SIG-M5 treated with dmso at 0.1 percent for 504 hours (cell line): ENCODE data around the gene PHGDH.

Source experiments
- DNase-seq: peaks from one replicate; lab custom pipeline; 2025; ENCODE audit not compliant: unreplicated experiment; lab: John Stamatoyannopoulos, UW

The PHGDH gene

DNA sequence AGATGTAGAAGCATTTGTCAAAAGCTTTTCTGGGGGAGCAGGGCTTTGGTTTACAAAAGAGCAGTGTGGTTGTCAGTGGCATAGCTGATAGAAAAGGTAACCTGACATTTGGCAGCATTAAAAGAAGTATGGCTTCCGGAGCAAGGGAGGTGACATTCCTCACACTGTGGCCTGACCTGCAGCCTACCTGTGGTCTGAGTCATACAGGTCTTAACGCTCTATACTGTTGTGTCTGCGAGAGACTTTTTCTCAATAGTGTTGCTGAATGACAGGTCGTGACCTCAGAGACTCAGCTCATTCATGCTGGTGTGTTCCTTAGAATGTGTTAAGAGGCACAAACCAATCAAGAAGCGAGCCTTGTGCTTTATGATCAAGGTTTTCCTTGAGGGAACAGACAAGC, 19.3 kb downstream of the PHGDH start:
- peak; percentile 12 for DNase-seq

DNA sequence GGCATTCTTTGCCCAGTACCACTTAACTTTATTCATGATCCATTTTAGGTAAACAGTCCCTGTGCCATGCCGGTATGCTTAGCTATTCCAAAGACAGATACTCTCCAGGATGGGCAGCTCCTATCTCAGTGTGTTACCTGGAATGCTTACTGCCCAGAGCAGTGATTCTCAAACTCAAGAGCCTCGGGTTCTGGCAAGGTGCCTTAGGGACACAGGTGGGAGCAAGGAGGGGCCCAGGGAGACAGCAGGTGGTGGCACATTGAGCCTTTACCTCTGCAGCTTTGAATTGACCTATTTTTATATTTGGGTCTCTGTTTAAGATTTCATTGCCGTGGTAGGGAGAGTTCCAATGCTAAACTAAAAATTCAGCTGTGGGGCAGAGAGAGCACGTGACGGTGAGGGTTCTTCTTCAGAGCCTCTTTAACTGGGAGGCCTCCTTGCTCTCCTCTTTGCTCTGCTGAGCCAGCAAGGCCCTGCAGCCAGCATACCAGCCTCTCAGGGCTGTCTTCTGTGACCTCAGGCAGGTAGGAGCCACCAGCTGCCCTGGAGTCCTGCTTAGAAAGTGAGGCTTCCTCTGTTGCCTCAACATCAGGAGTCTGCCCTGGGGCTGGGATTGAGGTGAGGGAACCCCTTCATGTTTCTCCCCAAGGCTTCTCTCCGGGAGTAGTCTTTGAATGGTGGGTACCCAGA, 20.2 kb downstream of the PHGDH start:
- no peak for DNase-seq

GRCh38 chr1:119732465-119733168, 20.9 kb downstream of the PHGDH start:
- no peak for DNase-seq

DNA sequence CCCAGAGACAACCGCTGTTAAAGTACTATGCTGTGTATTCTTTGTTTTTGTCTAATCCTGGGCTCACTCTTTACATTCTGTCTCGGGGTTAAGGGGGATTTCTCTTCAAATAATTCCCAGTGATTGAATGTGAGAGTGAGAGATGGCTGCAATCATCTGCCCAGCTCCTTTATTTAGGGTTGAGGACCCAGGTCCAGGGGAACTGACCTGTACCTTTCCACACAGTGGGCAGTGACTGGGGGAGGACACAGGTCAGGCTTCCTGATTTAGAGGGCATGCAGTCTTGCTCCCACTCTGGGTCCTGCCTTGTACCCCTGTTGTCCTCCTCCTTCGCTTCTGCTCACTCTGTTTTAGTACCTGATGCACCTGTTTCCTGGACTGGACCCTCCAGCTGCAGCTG, 22.0 kb downstream of the PHGDH start:
- DNase-seq: no peak

DNA sequence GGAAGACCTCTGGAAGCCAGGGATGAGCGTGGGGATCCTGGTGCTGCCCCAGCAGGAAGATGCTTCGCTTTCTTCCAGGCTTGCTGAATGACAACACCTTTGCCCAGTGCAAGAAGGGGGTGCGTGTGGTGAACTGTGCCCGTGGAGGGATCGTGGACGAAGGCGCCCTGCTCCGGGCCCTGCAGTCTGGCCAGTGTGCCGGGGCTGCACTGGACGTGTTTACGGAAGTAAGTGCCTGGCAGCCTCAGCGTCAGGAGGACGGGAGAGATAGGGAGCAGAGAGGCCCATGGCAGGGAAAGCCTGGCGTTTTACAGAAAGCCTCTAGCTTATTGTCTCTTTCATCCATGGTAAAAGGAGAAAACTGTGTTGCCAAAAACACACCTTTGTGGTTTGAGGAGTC, 23.5 kb downstream of the PHGDH start:
- no peak for DNase-seq

- no peak for DNase-seq
Measured at GRCh38 chr1:119736649-119737039, 24.9 kb downstream of the PHGDH start.

- DNase-seq: no peak
Measured at GRCh38 chr1:119737040-119737682, 25.4 kb downstream of the PHGDH start.

- no peak for DNase-seq
Measured at GRCh38 chr1:119738100-119738720, 26.5 kb downstream of the PHGDH start.

- DNase-seq: no peak
Measured at GRCh38 chr1:119739150-119739549, 27.4 kb downstream of the PHGDH start.

DNA sequence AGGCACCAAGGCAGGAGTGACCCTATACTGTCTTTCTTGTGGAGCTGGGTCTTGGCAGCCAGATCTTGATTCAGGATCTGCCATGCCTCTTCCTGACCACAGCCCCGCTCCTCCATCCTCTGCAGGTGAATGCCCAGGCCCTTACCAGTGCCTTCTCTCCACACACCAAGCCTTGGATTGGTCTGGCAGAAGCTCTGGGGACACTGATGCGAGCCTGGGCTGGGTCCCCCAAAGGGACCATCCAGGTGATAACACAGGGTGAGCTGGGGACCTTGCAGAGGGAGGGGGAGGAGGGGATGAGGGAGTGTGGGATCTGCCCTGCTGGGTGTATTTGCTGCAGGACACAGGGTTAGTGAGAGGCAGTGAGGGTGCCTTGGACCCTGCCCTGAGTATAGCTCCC, 28.5 kb downstream of the PHGDH start:
- DNase-seq: no peak

DNA sequence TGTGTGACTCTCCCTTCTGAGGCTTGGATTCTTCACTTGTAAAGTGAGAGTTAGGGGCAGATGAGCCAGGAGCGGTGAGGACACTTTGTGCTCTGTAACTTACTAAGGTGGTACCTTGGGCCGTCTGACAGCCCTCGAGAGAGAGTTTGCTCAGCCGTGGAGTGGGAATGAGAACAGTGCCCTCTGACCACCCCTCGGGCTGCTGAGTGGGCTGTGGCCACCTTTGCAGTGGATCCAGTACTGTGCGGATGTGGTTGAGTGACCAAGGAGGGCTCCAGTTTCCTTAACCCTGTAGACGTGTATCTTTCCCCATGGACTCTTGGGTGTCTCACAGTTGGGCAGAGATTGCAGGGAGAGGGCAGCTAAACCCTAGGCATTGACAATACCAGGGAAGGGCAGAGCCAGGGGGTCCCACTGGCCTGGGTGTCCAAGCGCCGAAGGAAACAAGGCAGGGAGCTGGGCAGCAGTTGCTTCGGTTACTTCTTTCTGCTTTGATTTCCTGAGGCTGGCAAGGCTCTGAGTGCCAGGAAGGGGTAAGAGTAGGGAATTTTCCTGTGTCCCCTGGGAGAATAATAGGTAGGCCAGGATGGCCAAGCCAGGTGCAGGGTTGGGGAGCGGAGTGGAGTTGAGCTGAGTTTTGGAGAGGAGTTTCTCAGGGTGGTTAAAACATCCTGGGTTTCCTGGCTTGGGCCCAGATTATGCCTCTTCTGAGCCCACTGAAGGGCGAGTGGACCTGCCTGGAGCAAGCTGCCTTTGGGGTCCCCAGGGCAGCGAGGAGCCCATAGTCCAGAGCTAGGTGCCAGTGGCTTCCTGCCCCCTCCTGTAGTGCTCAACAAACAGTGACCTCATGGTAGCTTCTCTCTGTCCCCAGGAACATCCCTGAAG, 29.4 kb downstream of the PHGDH start:
- DNase-seq: no peak

DNA sequence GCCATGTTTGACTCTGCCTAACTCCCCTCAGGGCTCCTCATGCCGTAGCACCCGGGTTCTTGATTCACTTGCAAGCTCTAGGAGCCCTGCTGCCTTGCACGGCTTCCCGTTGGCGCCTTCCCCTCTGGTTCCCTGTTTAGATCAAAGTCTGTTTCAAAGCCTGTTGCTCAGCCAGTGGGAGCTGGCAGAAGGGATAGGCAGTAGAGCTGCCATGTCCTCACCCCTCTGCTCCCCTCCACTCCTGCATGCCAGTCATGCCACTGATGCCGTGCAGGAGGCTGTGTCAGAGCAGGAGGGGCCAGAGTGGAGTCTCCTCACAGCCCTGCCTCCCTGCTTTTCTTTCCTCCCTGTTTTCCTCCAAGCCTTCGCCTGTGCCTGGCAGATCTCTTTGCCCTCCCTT, 30.5 kb downstream of the PHGDH start:
- DNase-seq: no peak

GRCh38 chr1:119742677-119743076, 30.9 kb downstream of the PHGDH start:
- no peak for DNase-seq

GRCh38 chr1:119743308-119743707, 31.6 kb downstream of the PHGDH start:
- DNase-seq: no peak

GRCh38 chr1:119743776-119744597, 32.3 kb downstream of the PHGDH start:
- peak; percentile 77 for DNase-seq

DNA sequence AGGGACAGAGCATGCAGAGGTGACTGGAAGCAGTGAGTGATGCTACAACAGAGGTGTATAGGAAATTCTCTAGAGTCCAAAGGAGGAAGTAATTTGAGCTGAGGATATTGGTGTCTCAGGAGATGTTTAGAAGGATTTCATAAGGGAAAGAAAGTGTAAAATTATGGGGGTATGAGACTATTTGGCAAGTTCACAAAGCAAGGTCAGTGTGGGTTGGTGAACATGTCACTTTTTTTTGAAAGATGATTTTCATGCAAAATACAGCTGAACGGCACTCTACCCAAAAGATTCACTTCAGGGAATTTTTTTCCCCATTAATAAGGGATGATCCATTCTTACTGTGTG, 32.8 kb downstream of the PHGDH start:
- no peak for DNase-seq

DNA sequence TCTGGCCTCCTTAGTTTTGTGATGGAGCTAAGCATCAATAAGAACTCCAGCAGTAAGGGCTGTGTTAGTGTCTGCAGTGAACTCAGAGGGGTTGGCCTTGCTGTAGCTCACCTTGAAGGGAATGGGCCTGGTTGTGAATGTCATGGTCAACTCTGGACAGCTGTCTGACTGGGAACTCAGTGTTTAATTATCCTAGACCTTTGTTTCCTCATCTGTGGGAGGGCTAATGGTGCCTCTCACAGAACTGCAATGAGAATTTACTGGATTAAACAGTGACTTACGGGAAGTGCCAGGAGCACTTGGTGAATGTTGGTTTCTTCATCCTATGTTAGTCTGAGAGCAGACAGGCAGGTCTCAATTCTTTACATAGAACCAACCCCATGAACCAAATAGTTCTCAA, 33.3 kb downstream of the PHGDH start:
- no peak for DNase-seq

- no peak for DNase-seq
Measured at GRCh38 chr1:119747451-119747850, 35.7 kb downstream of the PHGDH start.

- peak; percentile 25 for DNase-seq
Measured at GRCh38 chr1:119748040-119748439, 36.3 kb downstream of the PHGDH start.

DNA sequence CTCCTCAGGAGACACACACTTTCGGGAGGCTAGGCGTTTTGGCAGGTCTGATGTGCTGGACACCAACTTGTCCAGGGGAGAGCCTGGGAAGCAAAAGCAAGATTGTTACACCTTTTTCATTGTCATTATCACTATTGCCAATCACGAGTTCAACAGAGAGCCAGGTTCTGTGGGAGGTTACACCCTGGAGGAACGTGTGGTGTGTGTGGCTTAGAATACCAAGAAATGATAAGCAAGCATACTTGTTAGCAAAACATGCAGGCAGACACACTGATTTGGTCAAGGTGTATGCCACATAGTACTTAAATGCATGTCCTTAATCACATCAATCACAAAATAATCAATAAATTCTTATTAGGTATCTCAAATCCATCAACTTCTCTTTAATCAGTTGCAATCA, 40.9 kb downstream of the PHGDH start:
- no peak for DNase-seq
